PFSK-1 (cell line): ENCODE measurements around the gene PFDN4.

Experiments used
- POLR2AphosphoS5 ChIP-seq: IDR thresholded peaks from 2 replicates; pipeline ENCODE4 v1.6.1; 2012; ENCODE audit warnings: low read depth, mild to moderate bottlenecking, control low read depth, low read length, moderate library complexity
- REST ChIP-seq, 2 experiments: IDR thresholded peaks; 2 replicates each; pipeline versions ENCODE4 v1.6.1 to v1.8.0; 2011 to 2012; ENCODE audit warnings: low read depth in 2 of 2, low read length in 2 of 2, control low read depth in 1 of 2, inconsistent platforms in 1 of 2, mild to moderate bottlenecking in 1 of 2, moderate library complexity in 1 of 2; ENCODE audit not compliant: insufficient read depth in 1 of 2
- TAF1 ChIP-seq: IDR thresholded peaks from 2 replicates; pipeline ENCODE4 v1.6.1; 2012; ENCODE audit warnings: low read length, control low read depth, borderline replicate concordance; ENCODE audit not compliant: insufficient read depth

- TF ChIP-seq POLR2AphosphoS5: no peak
- no peak for TF ChIP-seq REST (IDR thresholded peaks at IDR 0.05; ENCODE audit: insufficient read depth in 1 of 2, low read depth in 2 of 2, low read length in 2 of 2)
- no peak for TF ChIP-seq TAF1
Observed at GRCh38 chr20:54165014-54165413, 42.9 kb upstream of the PFDN4 start.
